ENCODE data around the gene EGF.

- no peak for TF ChIP-seq SMC3 (IDR thresholded peaks at IDR 0.05)
- TF ChIP-seq EHMT2 (IDR thresholded peaks at IDR 0.05; ENCODE audit: low read depth): no peak
- no peak for TF ChIP-seq JUNB (IDR thresholded peaks at IDR 0.05)
- TF ChIP-seq CTCF (IDR thresholded peaks at IDR 0.05): no peak
- TF ChIP-seq EHF (CRISPR knock-in tag; IDR thresholded peaks at IDR 0.05): no peak
- no peak for TF ChIP-seq POLR2A (IDR thresholded peaks at IDR 0.05; ENCODE audit: low read length)
- TF ChIP-seq FOSL2 (IDR thresholded peaks at IDR 0.05): no peak
- no peak for TF ChIP-seq FOSL2 (CRISPR knock-in tag; IDR thresholded peaks at IDR 0.05)
- no peak for TF ChIP-seq MAZ (IDR thresholded peaks at IDR 0.05; ENCODE audit: borderline replicate concordance, low read depth, low read length)
- TF ChIP-seq EP300 (IDR thresholded peaks at IDR 0.05): no peak
Measured at GRCh38 chr4:109999585-109999912, 86.9 kb downstream of the EGF start.
